SH-SY5Y (cell line): ENCODE results near the gene ZNF268.

ENCODE experiments used
- GATA2 ChIP-seq: IDR thresholded peaks from 2 replicates; pipeline ENCODE4 v1.6.1; 2011; ENCODE audit warnings: mild to moderate bottlenecking, low read depth, low read length
- GATA3 ChIP-seq: IDR thresholded peaks from 2 replicates; pipeline ENCODE4 v1.6.1; 2011; ENCODE audit warnings: low read depth, mild to moderate bottlenecking, low read length, moderate library complexity

- no peak for TF ChIP-seq GATA3
- no peak for TF ChIP-seq GATA2
Measured at GRCh38 chr12:133156125-133156690, 25.1 kb upstream of the ZNF268 start.
